Stimulated activated naive CD8-positive, alpha-beta T cell treated with anti-CD3 and anti-CD28 coated beads, Interleukin-15, Interleukin-2, amounts not matched to agents 100 ng/mL and 50 ng/mL, for 24 hours (primary cell): ENCODE results near the gene GAREM1.

Experiments used
- H3K27ac Mint-ChIP-seq: one replicate; pipeline ENCODE4 v1.8.0; 2021; ENCODE audit warnings: mild to moderate bottlenecking, mixed read lengths
- H3K27me3 Mint-ChIP-seq: one replicate; pipeline ENCODE4 v1.8.0; 2021; ENCODE audit warnings: mixed read lengths
- H3K36me3 Mint-ChIP-seq: one replicate; pipeline ENCODE4 v1.8.0; 2021; ENCODE audit warnings: low read depth, mixed read lengths
- H3K4me1 Mint-ChIP-seq: one replicate; pipeline ENCODE4 v1.8.0; 2021; ENCODE audit warnings: low read depth, mixed read lengths
- H3K4me3 Mint-ChIP-seq: one replicate; pipeline ENCODE4 v1.8.0; 2021; ENCODE audit warnings: mild to moderate bottlenecking, mixed read lengths
- H3K9me3 Mint-ChIP-seq: one replicate; pipeline ENCODE4 v1.8.0; 2021; ENCODE audit warnings: mixed read lengths

GAREM1 gene

GRCh38 chr18:32442575-32442974, 28.1 kb downstream of the GAREM1 start:
- Mint-ChIP-seq H3K36me3 (no peaks in the 10 kb centered on the region), H3K27me3 (peaks cover 15% of the 10 kb centered on the region), H3K4me1 (no peaks in the 10 kb centered on the region), H3K9me3 (no peaks in the 10 kb centered on the region), H3K27ac (no peak overlapping the region), H3K4me3 (no peak overlapping the region)

GRCh38 chr18:32441533-32441932, 29.1 kb downstream of the GAREM1 start:
- no peak overlapping the region for H3K4me3 Mint-ChIP-seq
- no peaks in the 10 kb centered on the region for H3K4me1 Mint-ChIP-seq
- peaks cover 12% of the 10 kb centered on the region for H3K27me3 Mint-ChIP-seq
- H3K27ac Mint-ChIP-seq, result no peak overlapping the region
- no peaks in the 10 kb centered on the region for H3K36me3 Mint-ChIP-seq
- no peaks in the 10 kb centered on the region for H3K9me3 Mint-ChIP-seq

GRCh38 chr18:32440518-32440917, 30.2 kb downstream of the GAREM1 start:
- no peaks in the 10 kb centered on the region for H3K36me3 Mint-ChIP-seq
- no peak overlapping the region for H3K27ac Mint-ChIP-seq
- H3K4me1 Mint-ChIP-seq, result no peaks in the 10 kb centered on the region
- H3K4me3 Mint-ChIP-seq, result no peak overlapping the region
- H3K9me3 Mint-ChIP-seq, result no peaks in the 10 kb centered on the region
- peaks cover 14% of the 10 kb centered on the region for H3K27me3 Mint-ChIP-seq

GRCh38 chr18:32439802-32440201, 30.9 kb downstream of the GAREM1 start:
- Mint-ChIP-seq H3K4me1 (no peaks in the 10 kb centered on the region), H3K27me3 (peaks cover 12% of the 10 kb centered on the region), H3K36me3 (no peaks in the 10 kb centered on the region), H3K4me3 (no peak overlapping the region), H3K9me3 (no peaks in the 10 kb centered on the region), H3K27ac (no peak overlapping the region)

GRCh38 chr18:32439241-32439640, 31.4 kb downstream of the GAREM1 start:
- no peak overlapping the region for H3K27ac Mint-ChIP-seq
- H3K4me1 Mint-ChIP-seq, result no peaks in the 10 kb centered on the region
- no peaks in the 10 kb centered on the region for H3K9me3 Mint-ChIP-seq

GRCh38 chr18:32438173-32438572, 32.5 kb downstream of the GAREM1 start:
- H3K4me3 Mint-ChIP-seq, result no peak overlapping the region
- no peaks in the 10 kb centered on the region for H3K9me3 Mint-ChIP-seq
- no peaks in the 10 kb centered on the region for H3K4me1 Mint-ChIP-seq
- H3K36me3 Mint-ChIP-seq, result no peaks in the 10 kb centered on the region
- H3K27me3 Mint-ChIP-seq, result peaks cover 9% of the 10 kb centered on the region
- H3K27ac Mint-ChIP-seq, result no peak overlapping the region

More at GRCh38 chr18:32439241-32439640, 31.4 kb downstream of the GAREM1 start:
- H3K27me3 Mint-ChIP-seq, result peaks cover 9% of the 10 kb centered on the region
- H3K4me3 Mint-ChIP-seq, result no peak overlapping the region
- H3K36me3 Mint-ChIP-seq, result no peaks in the 10 kb centered on the region

GRCh38 chr18:32437100-32437834, 33.4 kb downstream of the GAREM1 start:
- H3K4me1 Mint-ChIP-seq, result no peaks in the 10 kb centered on the region
- peaks cover 18% of the 10 kb centered on the region for H3K27me3 Mint-ChIP-seq
- no peak overlapping the region for H3K27ac Mint-ChIP-seq
- H3K9me3 Mint-ChIP-seq, result no peaks in the 10 kb centered on the region
- H3K4me3 Mint-ChIP-seq, result no peak overlapping the region
- H3K36me3 Mint-ChIP-seq, result no peaks in the 10 kb centered on the region

- Mint-ChIP-seq H3K4me1 (no peaks in the 10 kb centered on the region), H3K27me3 (peaks cover 18% of the 10 kb centered on the region), H3K4me3 (no peak overlapping the region), H3K9me3 (no peaks in the 10 kb centered on the region), H3K27ac (no peak overlapping the region), H3K36me3 (no peaks in the 10 kb centered on the region)
Measured at GRCh38 chr18:32435631-32436500, 34.8 kb downstream of the GAREM1 start.

- Mint-ChIP-seq H3K36me3 (no peaks in the 10 kb centered on the region), H3K27ac (no peak overlapping the region), H3K4me3 (no peak overlapping the region), H3K27me3 (peaks cover 28% of the 10 kb centered on the region), H3K9me3 (peaks cover 5% of the 10 kb centered on the region), H3K4me1 (no peaks in the 10 kb centered on the region)
Measured at GRCh38 chr18:32431753-32432152, 38.9 kb downstream of the GAREM1 start.

GRCh38 chr18:32429402-32429801, 41.3 kb downstream of the GAREM1 start:
- no peak overlapping the region for H3K4me3 Mint-ChIP-seq
- H3K4me1 Mint-ChIP-seq, result no peaks in the 10 kb centered on the region
- peaks cover 5% of the 10 kb centered on the region for H3K9me3 Mint-ChIP-seq
- no peaks in the 10 kb centered on the region for H3K36me3 Mint-ChIP-seq
- H3K27ac Mint-ChIP-seq, result no peak overlapping the region
- H3K27me3 Mint-ChIP-seq, result peaks cover 28% of the 10 kb centered on the region

- Mint-ChIP-seq H3K36me3 (no peaks in the 10 kb centered on the region), H3K4me3 (no peak overlapping the region), H3K9me3 (peaks cover 5% of the 10 kb centered on the region), H3K27me3 (peaks cover 19% of the 10 kb centered on the region), H3K27ac (no peak overlapping the region), H3K4me1 (no peaks in the 10 kb centered on the region)
Measured at GRCh38 chr18:32427084-32427900, 43.4 kb downstream of the GAREM1 start.

GRCh38 chr18:32425466-32425865, 45.2 kb downstream of the GAREM1 start:
- Mint-ChIP-seq H3K4me1 (no peaks in the 10 kb centered on the region), H3K9me3 (peaks cover 3% of the 10 kb centered on the region), H3K36me3 (no peaks in the 10 kb centered on the region)

GRCh38 chr18:32424696-32425095, 46.0 kb downstream of the GAREM1 start:
- no peaks in the 10 kb centered on the region for H3K4me1 Mint-ChIP-seq
- no peak overlapping the region for H3K27ac Mint-ChIP-seq
- no peak overlapping the region for H3K4me3 Mint-ChIP-seq
- H3K27me3 Mint-ChIP-seq, result peaks cover 9% of the 10 kb centered on the region
- no peaks in the 10 kb centered on the region for H3K9me3 Mint-ChIP-seq
- no peaks in the 10 kb centered on the region for H3K36me3 Mint-ChIP-seq

More at GRCh38 chr18:32425466-32425865, 45.2 kb downstream of the GAREM1 start:
- H3K4me3 Mint-ChIP-seq, result no peak overlapping the region
- H3K27me3 Mint-ChIP-seq, result peaks cover 10% of the 10 kb centered on the region
- no peak overlapping the region for H3K27ac Mint-ChIP-seq

GRCh38 chr18:32422978-32423740, 47.5 kb downstream of the GAREM1 start:
- Mint-ChIP-seq H3K27me3 (peaks cover 5% of the 10 kb centered on the region), H3K36me3 (no peaks in the 10 kb centered on the region), H3K4me3 (no peak overlapping the region), H3K4me1 (no peaks in the 10 kb centered on the region), H3K27ac (no peak overlapping the region), H3K9me3 (no peaks in the 10 kb centered on the region)
